ENCODE measurements around the gene DCAF4L1.

- TF ChIP-seq POLR2A (IDR thresholded peaks at IDR 0.05), result no peak
- TF ChIP-seq, protein P1, sequence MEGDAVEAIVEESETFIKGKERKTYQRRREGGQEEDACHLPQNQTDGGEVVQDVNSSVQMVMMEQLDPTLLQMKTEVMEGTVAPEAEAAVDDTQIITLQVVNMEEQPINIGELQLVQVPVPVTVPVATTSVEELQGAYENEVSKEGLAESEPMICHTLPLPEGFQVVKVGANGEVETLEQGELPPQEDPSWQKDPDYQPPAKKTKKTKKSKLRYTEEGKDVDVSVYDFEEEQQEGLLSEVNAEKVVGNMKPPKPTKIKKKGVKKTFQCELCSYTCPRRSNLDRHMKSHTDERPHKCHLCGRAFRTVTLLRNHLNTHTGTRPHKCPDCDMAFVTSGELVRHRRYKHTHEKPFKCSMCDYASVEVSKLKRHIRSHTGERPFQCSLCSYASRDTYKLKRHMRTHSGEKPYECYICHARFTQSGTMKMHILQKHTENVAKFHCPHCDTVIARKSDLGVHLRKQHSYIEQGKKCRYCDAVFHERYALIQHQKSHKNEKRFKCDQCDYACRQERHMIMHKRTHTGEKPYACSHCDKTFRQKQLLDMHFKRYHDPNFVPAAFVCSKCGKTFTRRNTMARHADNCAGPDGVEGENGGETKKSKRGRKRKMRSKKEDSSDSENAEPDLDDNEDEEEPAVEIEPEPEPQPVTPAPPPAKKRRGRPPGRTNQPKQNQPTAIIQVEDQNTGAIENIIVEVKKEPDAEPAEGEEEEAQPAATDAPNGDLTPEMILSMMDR (IDR thresholded peaks at IDR 0.05), result no peak
Observed at GRCh38 chr4:41940834-41941233, 40.7 kb upstream of the DCAF4L1 start.

Measured in body of pancreas (tissue), 4 donors.